ENCODE measurements around the gene IFI44L. TPM values are rescaled to one million over a fixed set of nuclear protein-coding genes. Genes with fewer than 3 reads are reported as not detected.

IFI44L gene
- total RNA-seq: 26.0 and 41.6 TPM in 2 replicates
- 1.8 TPM for polyA plus RNA-seq (2012)

- peak; percentile 67 for DNase-seq (ENCODE audit: low read depth)
Observed at GRCh38 chr1:78619803-78620579, at the start of gene IFI44L. Gene IFI44L (plus strand): TSS chr1:78620448. CDS start chr1:78627916, 7,468 bp downstream.

GRCh38 chr1:78570539-78570938 is 49.7 kb upstream of the IFI44L start:
- DNase-seq (ENCODE audit: low read depth): no peak

GRCh38 chr1:78577257-78578100 is 42.8 kb upstream of the IFI44L start:
- DNase-seq (ENCODE audit: low read depth): no peak

- DNase-seq (ENCODE audit: low read depth): no peak
Observed at GRCh38 chr1:78586572-78586971, 33.7 kb upstream of the IFI44L start.

GRCh38 chr1:78587211-78587610 is 33.0 kb upstream of the IFI44L start:
- DNase-seq (ENCODE audit: low read depth): no peak

- DNase-seq (ENCODE audit: low read depth): peak; percentile 86
Observed at GRCh38 chr1:78591971-78592370, 28.3 kb upstream of the IFI44L start.

- DNase-seq (ENCODE audit: low read depth): no peak
Observed at GRCh38 chr1:78599294-78599693, 21.0 kb upstream of the IFI44L start.

GRCh38 chr1:78601068-78601467 is 19.2 kb upstream of the IFI44L start:
- DNase-seq (ENCODE audit: low read depth): peak; percentile 57

GRCh38 chr1:78603206-78603605 is 17.0 kb upstream of the IFI44L start:
- no peak for DNase-seq (ENCODE audit: low read depth)

GRCh38 chr1:78604643-78605042 is 15.6 kb upstream of the IFI44L start:
- DNase-seq (ENCODE audit: low read depth): no peak

- DNase-seq (ENCODE audit: low read depth): no peak
Observed at GRCh38 chr1:78606274-78606673, 14.0 kb upstream of the IFI44L start.

GRCh38 chr1:78607334-78607927 is 12.8 kb upstream of the IFI44L start:
- DNase-seq (ENCODE audit: low read depth): peak; percentile 57

- DNase-seq (ENCODE audit: low read depth): no peak
Observed at GRCh38 chr1:78607944-78608343, 12.3 kb upstream of the IFI44L start.

GRCh38 chr1:78617615-78618026 is 2.6 kb upstream of the IFI44L start:
- peak; percentile 96 for DNase-seq (ENCODE audit: low read depth)

- DNase-seq (ENCODE audit: low read depth): no peak
Observed at GRCh38 chr1:78619032-78619431, 1.2 kb upstream of the IFI44L start.

GRCh38 chr1:78619446-78619802 is 824 bp upstream of the IFI44L start:
- no peak for DNase-seq (ENCODE audit: low read depth)

- no peak for DNase-seq (ENCODE audit: low read depth)
Observed at GRCh38 chr1:78620666-78621065, 418 bp downstream of the IFI44L start.

GRCh38 chr1:78622548-78622947 is 2.3 kb downstream of the IFI44L start:
- no peak for DNase-seq (ENCODE audit: low read depth)

- no peak for DNase-seq (ENCODE audit: low read depth)
Observed at GRCh38 chr1:78624035-78624434, 3.8 kb downstream of the IFI44L start.

GRCh38 chr1:78627321-78627720 is 7.1 kb downstream of the IFI44L start:
- no peak for DNase-seq (ENCODE audit: low read depth)

GRCh38 chr1:78630600-78630999 is 10.4 kb downstream of the IFI44L start:
- no peak for DNase-seq (ENCODE audit: low read depth)

GRCh38 chr1:78633209-78633608 is 13.0 kb downstream of the IFI44L start:
- DNase-seq (ENCODE audit: low read depth): no peak

Data from myocyte (in vitro differentiated cells).